Hematopoietic multipotent progenitor cell treated with erythropoietin and hydrocortisone succinate and interleukin-3 and kit ligand, for 15 days (in vitro differentiated cells): ENCODE results near the gene PRSS8.
A peak's percentile ranks its signal among the peaks of the same experiment; 100 is the strongest.
"Not testable (repeated sequence)": the region's sequence is repeated elsewhere in the genome, so short reads cannot be mapped to it uniquely, and the experiment has no call there.

Experiments
- DNase-seq: peaks from one replicate; pipeline ENCODE4 v3.0.0-alpha.2; 2015; ENCODE audit warnings: low spot score

PRSS8 gene

GRCh38 chr16:31144418-31144817 is 8.9 kb upstream of the PRSS8 start:
- not testable (repeated sequence) for DNase-seq

- no peak for DNase-seq
Measured at GRCh38 chr16:31143694-31144148, 8.2 kb upstream of the PRSS8 start.

GRCh38 chr16:31143011-31143693 is 7.6 kb upstream of the PRSS8 start:
- DNase-seq, result no peak

- peak; percentile 97 for DNase-seq
Measured at GRCh38 chr16:31142109-31143010, 6.8 kb upstream of the PRSS8 start.

- DNase-seq, result no peak
Measured at GRCh38 chr16:31141489-31142108, 6.1 kb upstream of the PRSS8 start.

- not testable (repeated sequence) for DNase-seq
Measured at GRCh38 chr16:31141071-31141469, 5.5 kb upstream of the PRSS8 start.

- no peak for DNase-seq
Measured at GRCh38 chr16:31138621-31139578, 3.4 kb upstream of the PRSS8 start.

- not testable (repeated sequence) for DNase-seq
Measured at GRCh38 chr16:31136822-31137499, 1.4 kb upstream of the PRSS8 start.

GRCh38 chr16:31136287-31136662 is 748 bp upstream of the PRSS8 start:
- no peak for DNase-seq

- DNase-seq, result no peak
Measured at GRCh38 chr16:31134625-31135534, 647 bp downstream of the PRSS8 start.

GRCh38 chr16:31134091-31134571 is 1.4 kb downstream of the PRSS8 start:
- DNase-seq, result no peak

GRCh38 chr16:31133046-31133501 is 2.5 kb downstream of the PRSS8 start:
- DNase-seq, result no peak

GRCh38 chr16:31132303-31132979 is 3.1 kb downstream of the PRSS8 start:
- DNase-seq, result no peak

- DNase-seq, result no peak
Measured at GRCh38 chr16:31131841-31132271, 3.7 kb downstream of the PRSS8 start.

GRCh38 chr16:31131416-31131815 is 4.1 kb downstream of the PRSS8 start:
- DNase-seq, result no peak

- no peak for DNase-seq
Measured at GRCh38 chr16:31130899-31131298, 4.6 kb downstream of the PRSS8 start.

- DNase-seq, result no peak
Measured at GRCh38 chr16:31130336-31130891, 5.1 kb downstream of the PRSS8 start.

- no peak for DNase-seq
Measured at GRCh38 chr16:31129568-31130335, 5.8 kb downstream of the PRSS8 start.
